ENCODE measurements around the gene RXRA.

Gene RXRA

DNA sequence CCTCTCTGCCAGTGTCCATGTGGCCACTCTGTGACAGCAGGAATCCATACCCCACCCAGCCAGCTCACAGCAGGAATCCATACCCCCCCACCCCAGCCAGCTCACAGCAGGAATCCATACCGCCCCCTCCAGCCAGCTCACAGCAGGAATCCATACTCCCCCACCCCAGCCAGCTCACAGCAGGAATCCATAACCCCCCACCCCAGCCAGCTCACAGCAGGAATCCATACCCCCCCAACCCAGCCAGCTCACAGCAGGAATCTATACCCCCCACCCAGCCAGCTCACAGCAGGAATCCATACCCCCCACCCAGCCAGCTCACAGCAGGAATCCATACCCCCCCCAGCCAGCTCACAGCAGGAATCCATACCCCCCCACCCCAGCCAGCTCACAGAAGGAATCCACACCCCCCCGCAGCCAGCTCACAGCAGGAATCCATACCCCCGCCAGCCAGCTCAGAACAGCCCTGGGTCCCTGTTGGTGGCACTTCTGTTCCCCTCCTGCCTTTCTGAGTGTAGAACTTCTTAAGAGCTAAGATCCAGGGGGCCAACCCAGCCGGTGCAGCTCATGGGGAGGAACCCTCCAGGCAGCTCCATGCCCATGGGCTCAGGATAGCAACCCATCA lies 8.4 kb upstream of the RXRA start:
- no peak for ATAC-seq (replicated peaks; ENCODE audit: extremely low read depth, poor library complexity, severe bottlenecking)
- Mint-ChIP-seq H3K4me1 (peaks cover 8% of the 10 kb centered on the region), H3K27ac (ENCODE audit: low read depth) (no peak overlapping the region), H3K27me3 (peaks cover 12% of the 10 kb centered on the region), H3K9me3 (peaks cover 5% of the 10 kb centered on the region), H3K36me3 (ENCODE audit: insufficient read depth) (peaks cover 4% of the 10 kb centered on the region), H3K4me3 (no peak overlapping the region)
- DNase-seq (ENCODE audit: low spot score in 2 of 2) = no peak

DNA sequence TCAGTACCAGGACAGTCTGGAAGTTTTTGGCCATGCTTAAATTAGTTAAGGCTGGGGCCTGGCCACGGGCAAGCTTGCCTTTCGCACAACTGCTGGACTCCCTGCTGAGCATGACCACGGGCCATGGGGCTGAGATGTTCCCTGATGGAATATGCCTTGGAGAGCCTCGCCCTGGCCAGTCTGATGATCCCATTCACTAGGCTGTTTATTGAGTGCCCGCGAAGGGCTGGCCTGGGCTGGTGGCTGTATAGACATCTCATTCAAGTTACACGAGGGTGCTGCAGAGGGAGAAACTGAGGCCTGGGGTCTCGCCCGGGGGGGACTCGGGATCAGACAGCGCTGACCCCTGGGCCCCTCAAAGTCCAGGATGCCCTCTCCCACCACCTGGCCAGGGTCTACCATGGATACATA lies 7.8 kb upstream of the RXRA start:
- Mint-ChIP-seq H3K27me3 (peaks cover 7% of the 10 kb centered on the region), H3K36me3 (ENCODE audit: insufficient read depth) (peaks cover 6% of the 10 kb centered on the region), H3K4me1 (peaks cover 10% of the 10 kb centered on the region), H3K9me3 (peaks cover 3% of the 10 kb centered on the region), H3K27ac (ENCODE audit: low read depth) (no peak overlapping the region), H3K4me3 (no peak overlapping the region)
- no peak for DNase-seq (ENCODE audit: low spot score in 2 of 2)
- no peak for ATAC-seq (replicated peaks; ENCODE audit: extremely low read depth, poor library complexity, severe bottlenecking)

DNA sequence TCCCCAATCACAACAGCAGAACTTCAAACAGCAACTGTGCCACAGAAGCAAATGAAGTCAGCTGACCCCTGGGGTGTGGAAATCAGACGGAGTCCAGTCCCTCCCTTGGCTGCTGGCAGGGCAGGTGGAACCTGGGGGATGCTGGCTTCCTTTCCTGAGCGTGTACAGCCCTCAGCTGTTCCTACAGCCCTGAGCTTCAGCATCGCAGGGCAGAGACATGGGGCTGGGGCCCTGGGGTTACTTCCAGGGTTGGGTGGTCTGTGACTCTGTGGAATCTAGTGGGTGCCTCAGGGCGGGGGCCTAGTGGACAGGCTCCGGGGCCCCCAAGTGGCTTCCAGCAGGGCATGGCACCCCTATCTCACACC lies 7.3 kb upstream of the RXRA start:
- Mint-ChIP-seq H3K36me3 (ENCODE audit: insufficient read depth) (peaks cover 6% of the 10 kb centered on the region), H3K27me3 (peaks cover 2% of the 10 kb centered on the region), H3K9me3 (no peaks in the 10 kb centered on the region), H3K4me3 (no peak overlapping the region), H3K27ac (ENCODE audit: low read depth) (no peak overlapping the region), H3K4me1 (peaks cover 10% of the 10 kb centered on the region)
- no peak for DNase-seq (ENCODE audit: low spot score in 2 of 2)
- ATAC-seq (replicated peaks; ENCODE audit: extremely low read depth, poor library complexity, severe bottlenecking) = no peak

DNA sequence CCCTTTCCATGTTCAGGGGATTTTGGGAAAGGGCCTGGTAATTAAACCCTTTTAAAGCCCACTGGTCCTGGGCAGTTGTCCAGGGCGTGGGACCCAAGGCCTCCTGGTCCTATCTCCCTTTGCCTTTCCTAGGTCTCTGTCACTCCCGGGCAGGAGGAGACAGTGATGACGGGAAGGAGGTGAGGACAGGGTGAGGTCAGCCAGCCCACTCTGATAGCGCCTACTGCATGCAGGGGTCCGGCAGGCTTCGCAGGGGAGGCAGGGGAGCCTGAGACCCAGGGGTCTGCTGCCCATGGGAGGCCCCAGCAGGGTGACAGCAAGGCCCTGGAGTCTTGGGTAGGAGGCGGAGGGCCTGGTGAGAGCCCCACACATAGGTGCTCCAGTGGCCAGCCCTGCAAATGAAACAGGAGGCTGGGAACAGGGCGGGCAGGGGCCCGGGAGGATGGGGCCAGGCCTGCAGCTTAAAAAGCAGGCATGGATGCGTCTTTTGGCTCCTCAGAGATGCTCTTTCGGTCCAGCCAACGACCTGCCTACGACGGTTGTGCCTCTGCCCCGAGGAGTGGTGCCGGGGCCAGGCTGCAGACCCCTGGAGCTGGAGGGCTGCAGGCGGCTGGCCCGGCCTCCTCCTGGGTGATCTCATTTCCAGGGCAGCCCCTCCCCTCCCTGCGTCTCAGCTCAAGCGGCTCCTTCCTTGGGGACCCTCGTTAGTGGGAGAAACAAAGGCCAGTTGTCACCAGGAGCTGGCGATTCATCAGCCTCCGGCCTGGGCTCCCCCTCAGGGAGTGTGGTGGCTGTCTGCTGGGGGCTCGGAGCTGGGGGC lies 6.7 kb upstream of the RXRA start:
- Mint-ChIP-seq H3K4me3 (no peak overlapping the region), H3K9me3 (no peaks in the 10 kb centered on the region), H3K27me3 (no peaks in the 10 kb centered on the region), H3K4me1 (peaks cover 16% of the 10 kb centered on the region), H3K36me3 (ENCODE audit: insufficient read depth) (peaks cover 8% of the 10 kb centered on the region), H3K27ac (ENCODE audit: low read depth) (no peak overlapping the region)
- no peak for ATAC-seq (replicated peaks; ENCODE audit: extremely low read depth, poor library complexity, severe bottlenecking)
- DNase-seq (ENCODE audit: low spot score in 2 of 2) = no peak

DNA sequence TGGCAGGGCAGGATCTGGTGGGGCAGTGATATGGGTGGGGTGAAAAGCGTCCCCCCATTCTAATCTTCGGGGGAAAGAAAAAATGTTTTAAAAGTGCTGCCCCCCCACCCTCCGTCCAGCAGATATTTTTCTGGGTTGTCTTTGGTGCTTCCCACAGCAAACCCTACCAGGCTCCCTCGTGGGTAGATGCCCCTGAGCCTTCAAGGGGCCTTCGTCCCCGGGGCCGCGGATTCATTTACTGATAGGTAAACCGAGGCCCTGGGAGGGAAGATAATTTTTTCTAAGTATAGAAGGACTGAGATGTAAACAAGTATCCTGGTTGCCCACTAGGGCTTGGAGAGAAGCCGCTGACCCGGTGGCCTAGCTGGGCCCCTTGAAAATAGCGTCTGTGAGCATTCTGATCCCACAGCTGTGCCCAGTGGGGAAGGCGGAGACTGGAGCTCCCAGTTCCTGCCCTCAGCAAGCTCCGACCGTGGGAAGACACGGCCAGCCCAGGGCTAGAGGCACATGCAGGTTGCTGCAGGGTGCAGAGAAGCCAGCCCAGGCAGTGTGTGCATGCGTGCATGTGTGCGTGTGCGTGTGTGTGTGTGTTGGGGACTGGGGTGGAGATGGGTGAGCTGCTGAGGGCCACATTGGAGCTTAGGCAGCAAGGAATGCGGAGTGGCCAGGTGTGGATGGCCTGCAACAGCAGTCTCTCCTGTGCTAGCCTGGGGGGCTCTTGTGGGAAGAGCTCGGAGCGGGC lies 6.0 kb upstream of the RXRA start:
- peak overlapping the region; percentile 34 for H3K4me3 Mint-ChIP-seq
- ATAC-seq (replicated peaks; ENCODE audit: extremely low read depth, poor library complexity, severe bottlenecking) = no peak
- no peaks in the 10 kb centered on the region for H3K27me3 Mint-ChIP-seq
- no peaks in the 10 kb centered on the region for H3K9me3 Mint-ChIP-seq
- H3K4me1 Mint-ChIP-seq = peaks cover 19% of the 10 kb centered on the region
- H3K27ac Mint-ChIP-seq (ENCODE audit: low read depth) = no peak overlapping the region
- DNase-seq (ENCODE audit: low spot score in 2 of 2) = no peak
- peaks cover 10% of the 10 kb centered on the region for H3K36me3 Mint-ChIP-seq (ENCODE audit: insufficient read depth)

DNA sequence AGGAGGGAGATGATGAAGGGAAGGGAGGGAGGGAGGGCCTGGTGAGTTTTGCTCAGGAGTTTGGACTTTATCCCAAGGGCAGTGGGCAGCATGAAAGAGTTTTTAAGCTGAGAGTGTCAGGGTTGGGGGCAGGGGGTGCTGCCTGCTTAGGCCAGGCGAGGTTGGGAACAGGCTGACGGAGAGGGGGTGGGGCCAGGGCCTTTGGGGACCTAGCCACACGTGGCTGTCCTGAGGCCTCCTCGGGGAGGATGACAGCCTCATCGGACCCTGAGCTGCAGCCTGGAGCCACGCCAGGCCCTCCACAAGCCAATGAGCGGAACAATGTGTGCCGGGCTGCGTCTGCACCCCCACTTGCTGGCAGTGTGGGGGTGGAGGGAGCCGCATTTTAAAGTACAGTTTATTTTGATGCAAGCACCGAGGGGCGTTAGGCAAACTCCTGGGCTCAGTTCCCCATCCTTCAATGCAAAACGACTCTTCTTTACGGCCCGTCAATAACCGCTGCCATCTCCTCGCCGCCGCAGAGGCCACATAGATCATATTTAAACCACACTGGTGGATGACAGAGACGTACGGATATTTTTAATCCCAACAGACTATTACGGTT lies 5.3 kb upstream of the RXRA start:
- DNase-seq (ENCODE audit: low spot score in 2 of 2) = no peak
- peaks cover 19% of the 10 kb centered on the region for H3K4me1 Mint-ChIP-seq
- no peak overlapping the region for H3K27ac Mint-ChIP-seq (ENCODE audit: low read depth)
- H3K4me3 Mint-ChIP-seq = peak overlapping the region; percentile 34
- no peaks in the 10 kb centered on the region for H3K9me3 Mint-ChIP-seq
- H3K27me3 Mint-ChIP-seq = no peaks in the 10 kb centered on the region
- ATAC-seq (replicated peaks; ENCODE audit: extremely low read depth, poor library complexity, severe bottlenecking) = no peak
- peaks cover 12% of the 10 kb centered on the region for H3K36me3 Mint-ChIP-seq (ENCODE audit: insufficient read depth)

DNA sequence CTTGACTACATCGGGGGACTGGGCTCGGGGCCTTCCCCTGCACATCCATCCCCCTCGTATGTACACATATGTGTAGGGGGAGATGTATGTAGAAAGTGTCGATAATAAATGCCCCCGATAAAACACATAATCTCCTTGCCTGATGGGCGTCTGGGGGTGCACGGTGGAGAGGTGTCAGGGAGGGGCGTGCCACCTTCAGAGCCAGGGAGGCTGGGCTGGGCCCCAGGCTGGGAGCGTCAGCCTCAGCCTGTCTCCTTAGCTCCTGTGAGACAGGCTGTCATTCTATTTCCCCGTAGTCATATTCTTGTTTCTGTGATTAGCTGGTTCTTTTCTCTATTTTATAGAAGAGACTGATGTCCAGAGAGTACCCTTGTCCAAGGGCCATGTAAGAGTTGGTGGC lies 4.7 kb upstream of the RXRA start:
- Mint-ChIP-seq H3K36me3 (ENCODE audit: insufficient read depth) (peaks cover 12% of the 10 kb centered on the region), H3K4me1 (peaks cover 18% of the 10 kb centered on the region), H3K9me3 (no peaks in the 10 kb centered on the region), H3K27ac (ENCODE audit: low read depth) (no peak overlapping the region), H3K4me3 (no peak overlapping the region), H3K27me3 (no peaks in the 10 kb centered on the region)
- DNase-seq (ENCODE audit: low spot score in 2 of 2) (no peak), ATAC-seq (replicated peaks; ENCODE audit: extremely low read depth, poor library complexity, severe bottlenecking) (no peak)

DNA sequence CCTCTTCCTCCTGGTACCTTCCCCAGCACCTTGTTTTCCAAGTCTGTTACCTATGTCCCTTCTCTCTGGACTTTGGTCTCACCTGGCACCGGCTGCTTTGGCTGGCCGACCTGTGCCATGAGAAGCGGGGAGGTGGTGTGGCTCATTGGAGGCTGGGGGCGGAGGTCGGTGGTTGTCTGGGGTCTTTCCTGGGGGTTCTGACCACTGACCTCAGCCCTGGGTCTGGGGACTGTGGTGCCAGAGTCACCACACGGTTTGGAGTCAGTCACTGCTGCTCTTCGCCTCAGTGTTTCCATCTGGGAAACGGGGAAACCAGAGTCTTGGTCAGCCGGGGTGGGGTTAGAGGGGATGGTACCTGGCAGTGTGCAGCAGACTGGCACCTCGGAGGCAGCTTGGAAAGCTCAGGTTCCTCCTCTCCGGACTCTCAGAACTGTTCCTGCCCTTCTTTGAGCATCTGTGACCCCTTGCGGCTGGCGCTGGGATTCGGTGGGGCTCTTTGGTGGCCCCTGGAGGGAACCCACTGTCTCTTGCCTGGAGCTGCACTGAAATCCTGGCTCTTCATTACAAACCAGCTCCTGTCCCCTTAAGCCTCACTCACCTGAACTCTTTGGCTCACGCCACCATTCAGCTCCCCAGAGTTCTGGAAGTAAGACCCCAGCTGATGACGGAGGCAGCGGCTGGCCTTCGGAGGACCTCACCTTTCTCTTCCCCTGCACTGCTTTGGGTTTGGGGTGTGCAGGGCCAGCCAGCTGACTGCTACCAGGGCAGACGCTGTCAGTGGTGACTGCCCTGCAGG lies 4.1 kb upstream of the RXRA start:
- Mint-ChIP-seq H3K36me3 (ENCODE audit: insufficient read depth) (peaks cover 12% of the 10 kb centered on the region), H3K9me3 (no peaks in the 10 kb centered on the region), H3K4me3 (no peak overlapping the region), H3K27me3 (no peaks in the 10 kb centered on the region), H3K4me1 (peaks cover 14% of the 10 kb centered on the region), H3K27ac (ENCODE audit: low read depth) (no peak overlapping the region)
- ATAC-seq (replicated peaks; ENCODE audit: extremely low read depth, poor library complexity, severe bottlenecking) = no peak
- no peak for DNase-seq (ENCODE audit: low spot score in 2 of 2)

GRCh38 chr9:134322781-134323241 lies 3.4 kb upstream of the RXRA start:
- no peak for DNase-seq (ENCODE audit: low spot score in 2 of 2)
- no peak for ATAC-seq (replicated peaks; ENCODE audit: extremely low read depth, poor library complexity, severe bottlenecking)
- Mint-ChIP-seq H3K9me3 (no peaks in the 10 kb centered on the region), H3K27ac (ENCODE audit: low read depth) (peak overlapping the region; percentile 32), H3K27me3 (no peaks in the 10 kb centered on the region), H3K4me1 (peaks cover 14% of the 10 kb centered on the region), H3K36me3 (ENCODE audit: insufficient read depth) (peaks cover 12% of the 10 kb centered on the region), H3K4me3 (no peak overlapping the region)

DNA sequence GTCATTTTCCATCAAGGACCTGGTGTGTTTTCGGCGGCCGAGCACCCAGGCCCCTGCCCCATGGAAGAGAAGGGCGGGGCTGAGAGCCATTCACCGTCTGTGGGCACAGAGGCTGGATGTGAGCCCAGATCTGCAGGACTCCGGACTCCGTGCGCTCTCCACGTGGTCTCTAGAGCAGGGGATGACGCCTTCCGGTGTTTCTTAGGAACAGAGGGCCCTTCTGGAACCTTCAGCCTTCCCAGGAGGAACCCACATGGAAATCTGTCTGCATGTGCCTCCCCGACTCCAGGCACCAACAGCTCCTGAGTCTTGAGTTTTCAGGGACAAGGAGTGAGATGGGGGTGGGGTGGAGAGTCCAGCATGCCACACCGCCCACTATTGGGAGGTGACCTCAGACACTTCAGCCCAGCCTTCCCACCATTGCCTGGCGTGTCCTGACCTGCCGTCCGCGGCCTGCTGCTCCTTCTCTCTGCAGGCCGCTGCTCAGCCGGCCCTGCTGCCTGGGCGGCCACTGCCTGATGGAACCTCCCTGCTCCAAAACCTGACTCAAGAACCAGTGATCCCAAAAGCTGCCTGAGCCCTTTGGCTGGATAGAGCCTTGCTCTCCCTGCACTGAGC lies 2.4 kb upstream of the RXRA start:
- DNase-seq (ENCODE audit: low spot score in 2 of 2) (no peak), ATAC-seq (replicated peaks; ENCODE audit: extremely low read depth, poor library complexity, severe bottlenecking) (no peak)
- peak overlapping the region; percentile 85 for H3K4me3 Mint-ChIP-seq

DNA sequence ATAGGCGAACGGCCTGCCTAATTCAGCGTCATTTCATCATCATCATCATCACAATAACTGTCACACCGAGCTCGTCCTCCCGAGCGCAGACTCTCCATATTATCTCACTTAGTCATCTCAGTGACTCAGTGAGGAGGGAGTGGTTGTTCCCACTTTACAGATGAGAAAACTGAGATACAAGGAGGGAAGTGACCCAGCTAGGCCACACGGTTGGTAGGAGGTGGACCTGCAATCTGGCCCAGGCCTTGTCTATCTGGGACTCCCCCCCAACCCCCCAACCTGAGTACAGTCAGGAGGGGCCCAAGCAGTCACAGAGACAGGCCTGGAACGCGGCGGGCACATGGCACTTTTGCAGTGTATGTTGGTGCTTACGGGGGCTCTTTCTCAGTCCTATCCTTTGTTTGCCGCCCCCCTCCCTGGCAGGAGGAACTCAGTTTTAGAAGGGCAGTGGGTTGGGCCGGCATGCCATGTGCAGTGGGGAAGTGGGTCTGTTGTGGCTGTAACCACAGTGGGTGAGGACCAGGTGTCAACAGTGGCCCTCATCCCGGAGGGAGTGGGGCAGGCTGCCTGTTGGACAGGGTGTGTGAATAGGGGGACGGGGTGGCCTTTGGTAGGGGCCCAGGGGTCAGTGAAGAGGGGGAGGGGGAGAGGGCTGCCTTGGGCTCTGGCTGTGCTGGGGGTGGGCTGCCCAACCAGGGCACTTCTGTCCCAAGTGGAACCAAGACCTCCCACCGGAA lies 1.7 kb upstream of the RXRA start:
- DNase-seq (ENCODE audit: low spot score in 2 of 2) (no peak), ATAC-seq (replicated peaks; ENCODE audit: extremely low read depth, poor library complexity, severe bottlenecking) (peak; percentile 39)
- Mint-ChIP-seq H3K4me3 (peak overlapping the region; percentile 85), H3K36me3 (ENCODE audit: insufficient read depth) (peaks cover 12% of the 10 kb centered on the region), H3K27ac (ENCODE audit: low read depth) (peak overlapping the region; percentile 80), H3K9me3 (no peaks in the 10 kb centered on the region), H3K27me3 (no peaks in the 10 kb centered on the region), H3K4me1 (peaks cover 21% of the 10 kb centered on the region)

More for the DNA sequence above, 2.4 kb upstream of the RXRA start:
- Mint-ChIP-seq H3K4me1 (peaks cover 14% of the 10 kb centered on the region), H3K9me3 (no peaks in the 10 kb centered on the region), H3K27ac (ENCODE audit: low read depth) (no peak overlapping the region), H3K36me3 (ENCODE audit: insufficient read depth) (peaks cover 12% of the 10 kb centered on the region), H3K27me3 (no peaks in the 10 kb centered on the region)
